ENCODE measurements around the gene CSMD2.

The CSMD2 gene

DNA sequence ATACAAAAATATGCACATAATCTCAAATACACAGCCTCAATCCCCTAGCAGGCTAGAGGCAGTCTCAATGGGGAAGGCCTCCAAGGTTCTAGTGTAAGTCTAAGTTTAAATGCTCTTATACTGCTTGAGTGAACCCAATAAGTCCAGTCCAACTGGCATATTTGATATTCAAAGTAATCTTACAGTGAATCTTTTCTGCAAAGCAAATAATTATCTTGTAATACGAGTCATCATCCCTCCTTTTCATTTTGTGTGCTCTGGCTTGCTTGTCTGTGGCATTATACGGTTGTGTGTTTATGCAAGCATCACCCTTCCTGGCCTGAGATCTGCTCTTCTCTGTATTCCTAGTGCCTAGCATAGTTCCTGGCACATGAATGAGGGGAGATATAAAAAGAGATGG is 468.1 kb downstream of the CSMD2 start:
- H3K4me3 ChIP-seq (ENCODE audit: insufficient read length, low read depth) = no peak overlapping the region
- no peak overlapping the region for H3K9ac ChIP-seq (ENCODE audit: insufficient read length, low read depth)
- no peaks in the 10 kb centered on the region for H3K4me1 ChIP-seq (ENCODE audit: insufficient read depth, insufficient read length)
- TF ChIP-seq SUZ12 (IDR thresholded peaks at IDR 0.05; ENCODE audit: extremely low read depth, insufficient read depth, insufficient read length) = no peak
- TF ChIP-seq YY1 (IDR thresholded peaks at IDR 0.05; ENCODE audit: insufficient read depth, insufficient read length) = no peak
- no peak for TF ChIP-seq ZNF274 (IDR thresholded peaks at IDR 0.05; ENCODE audit: low read depth, low read length)
- DNase-seq (ENCODE audit: low read depth, low spot score) = no peak
- H3K27me3 ChIP-seq (ENCODE audit: insufficient read depth, insufficient read length) = no peaks in the 10 kb centered on the region
- peaks cover 5% of the 10 kb centered on the region for H3K36me3 ChIP-seq (ENCODE audit: insufficient read depth, insufficient read length, low read length)
- H3K9me3 ChIP-seq (ENCODE audit: insufficient read depth, low read length) = no peaks in the 10 kb centered on the region

DNA sequence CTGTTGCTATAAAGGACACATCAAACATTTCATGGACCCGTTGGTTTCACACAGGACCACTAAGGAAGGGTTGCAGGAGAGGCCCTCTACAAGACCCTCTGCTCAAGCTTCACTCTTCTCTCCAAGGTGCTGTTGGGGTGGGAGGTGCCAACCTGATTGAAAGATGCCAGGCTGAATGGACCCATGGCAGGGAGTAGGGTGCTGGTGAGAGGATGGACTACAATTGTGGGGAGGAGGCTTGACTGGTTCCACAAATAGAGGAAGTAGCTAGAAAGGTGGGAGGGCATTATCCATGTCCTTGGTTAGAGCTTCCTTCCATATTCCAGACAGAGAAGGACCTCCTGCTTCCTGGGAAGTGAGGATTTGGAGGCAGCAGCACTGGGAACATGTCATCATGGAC is 468.7 kb downstream of the CSMD2 start:
- TF ChIP-seq SUZ12 (IDR thresholded peaks at IDR 0.05; ENCODE audit: extremely low read depth, insufficient read depth, insufficient read length) = no peak
- TF ChIP-seq YY1 (IDR thresholded peaks at IDR 0.05; ENCODE audit: insufficient read depth, insufficient read length) = no peak
- TF ChIP-seq ZNF274 (IDR thresholded peaks at IDR 0.05; ENCODE audit: low read depth, low read length) = no peak
- H3K9ac ChIP-seq (ENCODE audit: insufficient read length, low read depth) = no peak overlapping the region
- H3K9me3 ChIP-seq (ENCODE audit: insufficient read depth, low read length) = no peaks in the 10 kb centered on the region
- no peak overlapping the region for H3K4me3 ChIP-seq (ENCODE audit: insufficient read length, low read depth)
- peaks cover 5% of the 10 kb centered on the region for H3K36me3 ChIP-seq (ENCODE audit: insufficient read depth, insufficient read length, low read length)
- DNase-seq (ENCODE audit: low read depth, low spot score) = no peak
- H3K4me1 ChIP-seq (ENCODE audit: insufficient read depth, insufficient read length) = no peaks in the 10 kb centered on the region
- H3K27me3 ChIP-seq (ENCODE audit: insufficient read depth, insufficient read length) = no peaks in the 10 kb centered on the region

DNA sequence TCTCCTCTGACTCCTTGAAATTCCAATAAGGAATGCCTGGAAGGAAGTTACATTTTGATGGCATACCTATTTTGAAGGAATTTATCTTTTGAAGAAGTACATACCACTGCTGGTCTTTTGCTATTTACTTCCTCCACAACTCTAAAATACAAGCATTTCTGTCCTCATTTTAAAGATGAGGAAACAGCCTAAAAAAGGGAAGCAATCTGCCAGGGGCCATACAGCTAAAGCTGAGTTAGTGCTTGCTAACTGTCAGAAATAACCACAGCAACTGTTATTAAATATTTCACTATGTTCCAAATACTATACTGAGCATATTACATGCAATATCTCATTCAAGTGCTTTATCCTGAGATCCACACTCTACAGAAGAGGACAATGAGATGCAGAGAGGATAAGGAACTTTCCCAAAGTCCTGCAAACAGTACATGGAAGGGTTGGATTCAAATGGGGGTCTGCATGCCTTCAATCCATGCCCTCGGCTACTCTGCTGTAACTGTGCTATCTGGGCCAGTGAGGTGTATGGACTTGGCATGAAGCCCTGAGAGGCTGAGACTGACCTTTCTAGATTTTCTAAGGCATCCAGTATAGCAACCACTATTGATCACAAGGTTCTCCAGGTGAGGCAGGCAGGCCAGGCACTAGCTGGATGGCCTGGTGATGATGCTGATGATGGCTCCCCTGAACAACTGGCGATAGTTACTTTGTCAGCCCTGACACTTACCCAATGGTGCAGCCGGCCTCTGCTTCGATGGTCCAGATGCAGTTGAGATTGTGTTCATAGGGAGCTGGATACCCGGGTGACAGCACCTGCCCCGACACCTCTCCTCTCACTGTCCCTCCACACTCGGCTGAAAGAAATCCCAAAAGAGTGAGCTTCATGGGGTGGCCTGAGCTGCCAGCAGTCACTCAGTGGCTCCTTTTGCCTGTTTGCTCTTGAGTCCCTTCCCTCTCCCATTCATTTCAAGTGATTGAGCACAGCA is 472.5 kb downstream of the CSMD2 start:
- H3K36me3 ChIP-seq (ENCODE audit: insufficient read depth, insufficient read length, low read length) = peaks cover 5% of the 10 kb centered on the region
- no peaks in the 10 kb centered on the region for H3K9me3 ChIP-seq (ENCODE audit: insufficient read depth, low read length)
- TF ChIP-seq YY1 (IDR thresholded peaks at IDR 0.05; ENCODE audit: insufficient read depth, insufficient read length) (no peak), SUZ12 (IDR thresholded peaks at IDR 0.05; ENCODE audit: extremely low read depth, insufficient read depth, insufficient read length) (no peak), ZNF274 (IDR thresholded peaks at IDR 0.05; ENCODE audit: low read depth, low read length) (no peak)
- no peaks in the 10 kb centered on the region for H3K27me3 ChIP-seq (ENCODE audit: insufficient read depth, insufficient read length)
- no peak overlapping the region for H3K9ac ChIP-seq (ENCODE audit: insufficient read length, low read depth)
- H3K4me3 ChIP-seq (ENCODE audit: insufficient read length, low read depth) = no peak overlapping the region
- H3K4me1 ChIP-seq (ENCODE audit: insufficient read depth, insufficient read length) = no peaks in the 10 kb centered on the region
- DNase-seq (ENCODE audit: low read depth, low spot score) = no peak

DNA sequence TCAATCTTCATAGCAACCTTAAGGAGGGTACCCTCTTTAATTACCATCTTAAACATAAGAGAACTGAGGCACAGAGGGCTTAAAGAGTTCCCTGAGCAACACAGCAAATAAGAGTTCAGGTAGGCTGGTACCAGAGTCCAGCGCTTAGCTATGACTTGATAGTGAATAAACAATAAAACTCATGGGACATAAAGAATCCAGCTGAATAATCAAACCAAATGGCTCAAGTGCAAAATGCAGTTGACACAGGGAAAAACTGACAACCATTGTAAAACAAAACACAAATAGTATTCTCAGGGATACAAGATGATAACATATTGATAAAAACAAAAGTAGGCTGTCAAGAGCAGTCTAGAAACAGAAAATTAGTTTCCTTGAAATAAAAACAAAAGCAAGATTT is 478.0 kb downstream of the CSMD2 start:
- TF ChIP-seq SUZ12 (IDR thresholded peaks at IDR 0.05; ENCODE audit: extremely low read depth, insufficient read depth, insufficient read length) (no peak), YY1 (IDR thresholded peaks at IDR 0.05; ENCODE audit: insufficient read depth, insufficient read length) (no peak), ZNF274 (IDR thresholded peaks at IDR 0.05; ENCODE audit: low read depth, low read length) (no peak)
- H3K4me1 ChIP-seq (ENCODE audit: insufficient read depth, insufficient read length) = no peaks in the 10 kb centered on the region

DNA sequence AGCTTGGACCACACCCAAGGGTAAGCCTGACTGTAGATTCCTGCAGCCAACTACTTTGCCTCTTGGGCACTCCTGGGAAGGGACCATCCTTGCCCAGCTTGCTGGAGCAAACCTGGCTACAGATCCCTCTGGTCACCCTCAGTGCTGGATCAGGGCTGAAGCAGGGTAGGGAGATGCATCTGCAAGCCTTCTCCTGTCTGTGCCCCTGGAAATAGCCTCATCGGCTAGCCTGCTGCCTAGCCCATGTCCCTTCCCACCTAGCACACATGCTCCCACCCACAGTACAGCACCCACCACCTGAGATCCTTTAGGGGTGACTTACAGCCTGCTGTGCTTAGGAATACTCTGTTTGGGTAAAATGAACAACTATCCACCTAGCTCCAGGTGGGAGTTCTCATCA is 478.5 kb downstream of the CSMD2 start:
- H3K9ac ChIP-seq (ENCODE audit: insufficient read length, low read depth) = no peak overlapping the region
- no peaks in the 10 kb centered on the region for H3K27me3 ChIP-seq (ENCODE audit: insufficient read depth, insufficient read length)
- no peaks in the 10 kb centered on the region for H3K36me3 ChIP-seq (ENCODE audit: insufficient read depth, insufficient read length, low read length)
- no peaks in the 10 kb centered on the region for H3K4me1 ChIP-seq (ENCODE audit: insufficient read depth, insufficient read length)
- H3K9me3 ChIP-seq (ENCODE audit: insufficient read depth, low read length) = no peaks in the 10 kb centered on the region
- no peak overlapping the region for H3K4me3 ChIP-seq (ENCODE audit: insufficient read length, low read depth)
- TF ChIP-seq ZNF274 (IDR thresholded peaks at IDR 0.05; ENCODE audit: low read depth, low read length) = no peak
- no peak for TF ChIP-seq SUZ12 (IDR thresholded peaks at IDR 0.05; ENCODE audit: extremely low read depth, insufficient read depth, insufficient read length)
- no peak for TF ChIP-seq YY1 (IDR thresholded peaks at IDR 0.05; ENCODE audit: insufficient read depth, insufficient read length)
- no peak for DNase-seq (ENCODE audit: low read depth, low spot score)

More for the DNA sequence above, 478.0 kb downstream of the CSMD2 start:
- Histone ChIP-seq H3K9me3 (ENCODE audit: insufficient read depth, low read length) (no peaks in the 10 kb centered on the region), H3K4me3 (ENCODE audit: insufficient read length, low read depth) (no peak overlapping the region), H3K9ac (ENCODE audit: insufficient read length, low read depth) (no peak overlapping the region), H3K36me3 (ENCODE audit: insufficient read depth, insufficient read length, low read length) (no peaks in the 10 kb centered on the region), H3K27me3 (ENCODE audit: insufficient read depth, insufficient read length) (no peaks in the 10 kb centered on the region)
- DNase-seq (ENCODE audit: low read depth, low spot score) = no peak

DNA sequence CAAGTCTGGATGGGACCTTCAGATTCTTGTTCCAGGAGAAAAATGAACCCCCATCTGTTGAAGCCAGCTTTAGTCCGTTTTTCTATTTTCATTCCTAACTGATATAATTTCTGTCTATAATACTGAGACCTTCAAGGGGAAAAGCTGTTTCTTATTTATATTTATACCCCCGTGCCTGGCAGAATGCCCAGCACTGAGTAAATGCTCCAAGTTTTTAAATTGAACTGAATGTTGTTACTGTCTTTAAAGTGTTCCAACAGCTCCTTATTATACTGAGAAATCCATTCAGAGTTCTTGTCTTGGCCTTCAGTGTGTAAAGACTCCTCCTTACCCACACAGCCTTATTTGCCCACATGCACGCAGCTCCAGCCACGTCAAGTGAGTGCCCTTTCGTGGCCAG is 479.8 kb downstream of the CSMD2 start:
- Histone ChIP-seq H3K9ac (ENCODE audit: insufficient read length, low read depth) (no peak overlapping the region), H3K4me3 (ENCODE audit: insufficient read length, low read depth) (no peak overlapping the region), H3K36me3 (ENCODE audit: insufficient read depth, insufficient read length, low read length) (no peaks in the 10 kb centered on the region), H3K27me3 (ENCODE audit: insufficient read depth, insufficient read length) (no peaks in the 10 kb centered on the region), H3K9me3 (ENCODE audit: insufficient read depth, low read length) (no peaks in the 10 kb centered on the region), H3K4me1 (ENCODE audit: insufficient read depth, insufficient read length) (no peaks in the 10 kb centered on the region)
- DNase-seq (ENCODE audit: low read depth, low spot score) = no peak
- no peak for TF ChIP-seq SUZ12 (IDR thresholded peaks at IDR 0.05; ENCODE audit: extremely low read depth, insufficient read depth, insufficient read length)
- no peak for TF ChIP-seq YY1 (IDR thresholded peaks at IDR 0.05; ENCODE audit: insufficient read depth, insufficient read length)
- TF ChIP-seq ZNF274 (IDR thresholded peaks at IDR 0.05; ENCODE audit: low read depth, low read length) = no peak

DNA sequence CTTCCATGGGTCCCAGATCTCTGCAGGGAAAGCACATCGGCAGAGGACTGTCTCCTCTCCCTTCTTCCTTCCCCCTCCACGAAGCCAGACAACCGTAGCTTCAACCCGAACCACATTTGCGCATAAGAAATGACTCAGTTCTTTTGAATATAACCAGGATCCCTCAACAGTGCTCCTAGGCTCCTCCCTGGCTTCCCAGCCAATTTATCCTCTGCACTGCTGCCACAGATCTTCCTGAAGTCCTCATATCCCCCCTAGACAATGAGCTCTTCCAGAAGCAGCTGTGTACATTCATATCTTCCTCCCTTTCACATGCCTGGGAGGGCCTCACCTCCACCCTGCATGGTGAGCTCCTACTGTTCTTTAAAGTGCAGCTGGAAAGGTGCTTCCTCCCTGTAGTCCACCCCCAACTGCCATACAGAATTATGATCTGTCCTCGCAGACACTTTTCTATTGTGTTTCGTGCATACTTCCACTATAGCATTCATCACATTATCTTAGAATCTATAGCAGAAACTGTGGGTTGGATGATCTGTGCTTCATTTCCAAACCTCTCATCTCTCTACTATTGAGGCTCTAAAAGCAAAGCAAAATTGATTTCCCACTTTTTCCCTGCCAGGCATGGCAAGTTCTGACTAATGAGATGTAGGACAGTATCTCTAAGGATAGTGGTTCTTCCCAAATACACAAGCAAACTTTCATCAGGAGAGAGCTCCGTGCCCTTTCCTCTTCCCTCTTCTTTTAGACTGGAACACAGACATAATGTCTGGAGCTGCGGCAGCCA is 480.4 kb downstream of the CSMD2 start:
- H3K27me3 ChIP-seq (ENCODE audit: insufficient read depth, insufficient read length) = no peaks in the 10 kb centered on the region
- DNase-seq (ENCODE audit: low read depth, low spot score) = no peak

More for the DNA sequence above, 480.4 kb downstream of the CSMD2 start:
- Histone ChIP-seq H3K4me1 (ENCODE audit: insufficient read depth, insufficient read length) (no peaks in the 10 kb centered on the region), H3K4me3 (ENCODE audit: insufficient read length, low read depth) (no peak overlapping the region), H3K9ac (ENCODE audit: insufficient read length, low read depth) (no peak overlapping the region), H3K36me3 (ENCODE audit: insufficient read depth, insufficient read length, low read length) (no peaks in the 10 kb centered on the region), H3K9me3 (ENCODE audit: insufficient read depth, low read length) (no peaks in the 10 kb centered on the region)
- TF ChIP-seq ZNF274 (IDR thresholded peaks at IDR 0.05; ENCODE audit: low read depth, low read length) = no peak

All from NT2/D1 (cell line).